ENCODE results near the gene MAD1L1. TPM values are rescaled to one million over a fixed set of nuclear protein-coding genes. Genes with fewer than 3 reads are reported as not detected.

MAD1L1 gene
- total and polyA plus RNA-seq, 2 of the 8 experiments (the other 6 are each of a cell fraction or from before 2014, with no cell fraction given): 40.4 to 44.6 TPM

GRCh38 chr7:1872191-1873069 lies 360.3 kb downstream of the MAD1L1 start (continued):
- TF ChIP-seq HDAC2 (IDR thresholded peaks at IDR 0.05; ENCODE audit: borderline replicate concordance in 1 of 2, low read depth in 2 of 2, low read length in 2 of 2): no peak
- TF ChIP-seq USF2 (IDR thresholded peaks at IDR 0.05; ENCODE audit: low read length): no peak
